Peyer's patch (tissue), 4 donors: ENCODE measurements around the gene MARCKSL1.
"Not testable (repeated sequence)": the region's sequence is repeated elsewhere in the genome, so short reads cannot be mapped to it uniquely, and the experiment has no call there.

Experiments used
- POLR2A ChIP-seq, 2 donors: fragments of 450-650 bp; IDR thresholded peaks; one replicate each; pipeline ENCODE4 v1.5.1; 2017; ENCODE audit warnings: antibody characterized with exemption in 2 of 2, mild to moderate bottlenecking in 2 of 2, moderate library complexity in 2 of 2
- TF ChIP-seq, protein P1 (sequence below), 6 experiments: fragments of 450-650 bp in 4 of 6; fragments of 200-600 bp in 2 of 6; sonication (generic) in 1 of 6; IDR thresholded peaks; one replicate each; pipeline ENCODE4 v1.5.1; 2017 to 2019; ENCODE audit warnings: antibody characterized with exemption in 6 of 6, mild to moderate bottlenecking in 3 of 6, moderate library complexity in 1 of 6

DNA sequence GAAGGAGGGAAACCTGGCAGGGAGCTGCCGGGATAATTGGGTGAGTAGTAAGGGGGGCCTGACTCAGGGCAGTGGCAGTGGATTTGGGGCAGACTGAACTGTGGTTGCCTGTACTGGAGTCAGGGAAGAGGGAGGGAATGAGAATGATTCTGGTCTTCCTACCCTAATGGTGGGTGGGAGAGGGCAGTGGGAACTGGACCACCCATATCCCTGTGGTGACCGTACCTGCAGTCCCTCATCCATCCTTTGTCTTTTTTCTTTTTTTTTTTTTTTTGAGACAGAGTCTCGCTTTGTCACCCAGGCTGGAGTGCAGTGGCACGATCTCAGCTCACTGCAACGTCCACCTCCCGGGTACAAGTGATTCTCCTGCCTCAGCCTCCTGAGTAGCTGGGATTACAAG lies 19.7 kb upstream of the MARCKSL1 start:
- TF ChIP-seq POLR2A (IDR thresholded peaks at IDR 0.05): not testable (repeated sequence)
- TF ChIP-seq, protein P1, sequence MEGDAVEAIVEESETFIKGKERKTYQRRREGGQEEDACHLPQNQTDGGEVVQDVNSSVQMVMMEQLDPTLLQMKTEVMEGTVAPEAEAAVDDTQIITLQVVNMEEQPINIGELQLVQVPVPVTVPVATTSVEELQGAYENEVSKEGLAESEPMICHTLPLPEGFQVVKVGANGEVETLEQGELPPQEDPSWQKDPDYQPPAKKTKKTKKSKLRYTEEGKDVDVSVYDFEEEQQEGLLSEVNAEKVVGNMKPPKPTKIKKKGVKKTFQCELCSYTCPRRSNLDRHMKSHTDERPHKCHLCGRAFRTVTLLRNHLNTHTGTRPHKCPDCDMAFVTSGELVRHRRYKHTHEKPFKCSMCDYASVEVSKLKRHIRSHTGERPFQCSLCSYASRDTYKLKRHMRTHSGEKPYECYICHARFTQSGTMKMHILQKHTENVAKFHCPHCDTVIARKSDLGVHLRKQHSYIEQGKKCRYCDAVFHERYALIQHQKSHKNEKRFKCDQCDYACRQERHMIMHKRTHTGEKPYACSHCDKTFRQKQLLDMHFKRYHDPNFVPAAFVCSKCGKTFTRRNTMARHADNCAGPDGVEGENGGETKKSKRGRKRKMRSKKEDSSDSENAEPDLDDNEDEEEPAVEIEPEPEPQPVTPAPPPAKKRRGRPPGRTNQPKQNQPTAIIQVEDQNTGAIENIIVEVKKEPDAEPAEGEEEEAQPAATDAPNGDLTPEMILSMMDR (IDR thresholded peaks at IDR 0.05): not testable (repeated sequence)
